OCI-M2 (cell line): ENCODE data around the gene GHSR.

Source experiments
- DNase-seq: peaks from one replicate; lab custom pipeline; 2025; ENCODE audit not compliant: unreplicated experiment; lab: John Stamatoyannopoulos, UW

GHSR gene

GRCh38 chr3:172441581-172441980 lies 6.7 kb downstream of the GHSR start:
- DNase-seq, result no peak

GRCh38 chr3:172438186-172438585 lies 10.1 kb downstream of the GHSR start:
- DNase-seq, result no peak

GRCh38 chr3:172437713-172438112 lies 10.5 kb downstream of the GHSR start:
- DNase-seq, result no peak

- no peak for DNase-seq
Measured at GRCh38 chr3:172415323-172415722, 32.9 kb downstream of the GHSR start.

- DNase-seq, result no peak
Measured at GRCh38 chr3:172411478-172411947, 36.7 kb downstream of the GHSR start.

GRCh38 chr3:172410702-172411477 lies 37.4 kb downstream of the GHSR start:
- DNase-seq, result no peak

GRCh38 chr3:172407872-172408271 lies 40.4 kb downstream of the GHSR start:
- no peak for DNase-seq

GRCh38 chr3:172405914-172406313 lies 42.3 kb downstream of the GHSR start:
- no peak for DNase-seq

GRCh38 chr3:172404237-172404962 lies 43.9 kb downstream of the GHSR start:
- no peak for DNase-seq

GRCh38 chr3:172402892-172403643 lies 45.2 kb downstream of the GHSR start:
- DNase-seq, result no peak

GRCh38 chr3:172402090-172402489 lies 46.2 kb downstream of the GHSR start:
- no peak for DNase-seq

GRCh38 chr3:172398484-172398883 lies 49.8 kb downstream of the GHSR start:
- no peak for DNase-seq

GRCh38 chr3:172397716-172398405 lies 50.4 kb downstream of the GHSR start:
- DNase-seq, result no peak

GRCh38 chr3:172396400-172396799 lies 51.9 kb downstream of the GHSR start:
- no peak for DNase-seq

- no peak for DNase-seq
Measured at GRCh38 chr3:172394692-172395091, 53.6 kb downstream of the GHSR start.
